Measurements from ENCODE around the gene CENPO. TPM values are rescaled to one million over a fixed set of nuclear protein-coding genes. Genes with fewer than 3 reads are reported as not detected.

Gene CENPO
- polyA plus RNA-seq, 2 of the 4 experiments (the other 2 are of a cell fraction), result 49.6 to 62.0 TPM

- whole genome bisulfite sequencing (ENCODE audit: missing lambda C conversion rate), result 76% methylated on average over 5 of the region's 5 CpGs
- no peak overlapping the region for H3K27ac ChIP-seq
- FAIRE-seq, result no peak
- ChIA-PET POLR2A (interaction anchor here (0.5 kb wide), 1 partner anchor 17 kb away, joined by 3 read pairs; no protein-coding TSS in a partner anchor), CTCF (interaction anchor here (1.1 to 1.5 kb wide), 2 partner anchors 13 to 66 kb away, joined by 3 to 6 read pairs; no protein-coding TSS in a partner anchor)
- no peak overlapping the region for H3K4me3 ChIP-seq
- DNase-seq (ENCODE audit: low read depth in 1 of 2, low spot score in 1 of 2), result no peak
- no peaks in the 10 kb centered on the region for H3K9me3 ChIP-seq
- ATAC-seq, result no peak
- no peak overlapping the region for H3K4me2 ChIP-seq
- TF ChIP-seq NR3C1 (IDR thresholded peaks at IDR 0.05) (no peak), HMGXB4 (CRISPR knock-in tag; IDR thresholded peaks at IDR 0.05; ENCODE audit: borderline replicate concordance) (no peak), FOSL2 (IDR thresholded peaks at IDR 0.05) (no peak), FOSL2 (CRISPR knock-in tag; IDR thresholded peaks at IDR 0.05) (no peak), SREBF2 (IDR thresholded peaks at IDR 0.05) (no peak), NPAS2 (CRISPR knock-in tag; IDR thresholded peaks at IDR 0.05; ENCODE audit: borderline replicate concordance) (no peak), MAZ (IDR thresholded peaks at IDR 0.05; ENCODE audit: borderline replicate concordance, low read depth, low read length) (no peak)
- H3K4me1 ChIP-seq, result no peaks in the 10 kb centered on the region
Measured at GRCh38 chr2:24761866-24762265, 31.4 kb upstream of the CENPO start.

GRCh38 chr2:24762518-24762917 is 30.7 kb upstream of the CENPO start:
- no peak for DNase-seq (ENCODE audit: low read depth in 1 of 2, low spot score in 1 of 2)
- no peak overlapping the region for H3K27ac ChIP-seq
- no peak overlapping the region for H3K4me2 ChIP-seq
- TF ChIP-seq EHMT2 (IDR thresholded peaks at IDR 0.05; ENCODE audit: low read depth), result no peak
- no peak for TF ChIP-seq BHLHE40 (IDR thresholded peaks at IDR 0.05; ENCODE audit: low read depth, low read length)
- ChIA-PET CTCF (interaction anchor here (1.1 to 1.5 kb wide), 3 partner anchors 12 to 65 kb away, joined by 3 to 6 read pairs (median 3); no protein-coding TSS in a partner anchor), POLR2A (no interaction called here)
- no peak for ATAC-seq
- no peaks in the 10 kb centered on the region for H3K9me3 ChIP-seq
- H3K4me1 ChIP-seq, result no peaks in the 10 kb centered on the region
- no peak for FAIRE-seq
- no peak overlapping the region for H3K4me3 ChIP-seq
- 82% methylated on average over 2 of the region's 2 CpGs for WGBS (ENCODE audit: missing lambda C conversion rate)

GRCh38 chr2:24763843-24764242 is 29.4 kb upstream of the CENPO start:
- Histone ChIP-seq H3K4me1 (no peaks in the 10 kb centered on the region), H3K4me2 (no peak overlapping the region), H3K4me3 (no peak overlapping the region), H3K27ac (no peak overlapping the region), H3K9me3 (no peaks in the 10 kb centered on the region)
- WGBS (ENCODE audit: missing lambda C conversion rate), result 88% methylated on average over 4 of the region's 4 CpGs
- TF ChIP-seq RFX5 (IDR thresholded peaks at IDR 0.05), result no peak
- no peak for FAIRE-seq
- ATAC-seq, result no peak
- no peak for DNase-seq (ENCODE audit: low read depth in 1 of 2, low spot score in 1 of 2)
- CTCF ChIA-PET, result interaction anchor here (1.5 kb wide), 1 partner anchor 21 kb away, joined by 3 read pairs; no protein-coding TSS in a partner anchor
- POLR2A ChIA-PET, result no interaction called here

GRCh38 chr2:24766609-24767008 is 26.6 kb upstream of the CENPO start:
- POLR2A ChIA-PET, result no interaction called here

More at GRCh38 chr2:24766609-24767008, 26.6 kb upstream of the CENPO start:
- Histone ChIP-seq H3K4me3 (no peak overlapping the region), H3K4me2 (no peak overlapping the region), H3K9me3 (no peaks in the 10 kb centered on the region), H3K27ac (no peak overlapping the region), H3K4me1 (no peaks in the 10 kb centered on the region)
- 84% methylated on average over 6 of the region's 6 CpGs for WGBS (ENCODE audit: missing lambda C conversion rate)
- CTCF ChIA-PET, result interaction anchor here (0.7 to 1.7 kb wide), 4 partner anchors 13 to 357 kb away, joined by 3 to 6 read pairs (median 4); partner anchors contain the start of genes CENPO and PTRHD1
- DNase-seq (ENCODE audit: low read depth in 1 of 2, low spot score in 1 of 2) (no peak), ATAC-seq (no peak; a peak in 1 of 6 replicates), FAIRE-seq (no peak)
- TF ChIP-seq USF2 (IDR thresholded peaks at IDR 0.05) (no peak), MAZ (IDR thresholded peaks at IDR 0.05; ENCODE audit: borderline replicate concordance, low read depth, low read length) (no peak), KDM1A (IDR thresholded peaks at IDR 0.05; ENCODE audit: low read depth) (no peak), POLR2AphosphoS2 (conservative IDR thresholded peaks at IDR 0.05; ENCODE audit: low read length) (no peak), NFE2L2 (conservative IDR thresholded peaks at IDR 0.05; ENCODE audit: low read length) (no peak), NPAS2 (CRISPR knock-in tag; IDR thresholded peaks at IDR 0.05; ENCODE audit: borderline replicate concordance) (no peak), ZC3H11A (IDR thresholded peaks at IDR 0.05) (no peak), MAX (IDR thresholded peaks at IDR 0.05) (no peak), ELK1 (IDR thresholded peaks at IDR 0.05; ENCODE audit: low read depth, low read length) (no peak), HES2 (IDR thresholded peaks at IDR 0.05) (no peak), EHMT2 (IDR thresholded peaks at IDR 0.05; ENCODE audit: low read depth) (no peak), MYC (IDR thresholded peaks at IDR 0.05; ENCODE audit: borderline replicate concordance, low read length) (no peak)
